Epithelial cell of proximal tubule (primary cell): ENCODE data around the gene CDC5L. TPM values are rescaled to one million over a fixed set of nuclear protein-coding genes. Genes with fewer than 3 reads are reported as not detected.

Experiments used
- DNase-seq: peaks from one replicate; pipeline ENCODE4 v3.0.0-alpha.2; 2011; ENCODE audit warnings: low read depth
- H3K4me3 ChIP-seq: 2 replicates; pipeline ENCODE4 v1.5.1; 2011; ENCODE audit warnings: low read depth, mild to moderate bottlenecking, low read length
- CTCF ChIP-seq: conservative IDR thresholded peaks from 2 replicates; pipeline ENCODE4 v1.5.1; 2012; ENCODE audit warnings: low read depth, mild to moderate bottlenecking, low read length
- total RNA-seq: library from RNA; depleted of rRNA; stranded (reverse); fragments of >200 nt; gene quantifications from 2 replicates; pipeline ENCODE4 v1.2.3, GENCODE V29; 2015

The CDC5L gene
- total RNA-seq, 1 donor from 2014 or later = 25.9 TPM

GRCh38 chr6:44431118-44431725 is 43.7 kb downstream of the CDC5L start:
- H3K4me3 ChIP-seq = no peak overlapping the region
- TF ChIP-seq CTCF = peak; percentile 79

GRCh38 chr6:44432227-44432626 is 44.7 kb downstream of the CDC5L start:
- no peak overlapping the region for H3K4me3 ChIP-seq
- no peak for DNase-seq
- TF ChIP-seq CTCF = no peak

More at GRCh38 chr6:44431118-44431725, 43.7 kb downstream of the CDC5L start:
- DNase-seq = no peak

GRCh38 chr6:44432726-44433125 is 45.2 kb downstream of the CDC5L start:
- DNase-seq = no peak
- no peak for TF ChIP-seq CTCF
- no peak overlapping the region for H3K4me3 ChIP-seq

- TF ChIP-seq CTCF = no peak
- H3K4me3 ChIP-seq = no peak overlapping the region
- DNase-seq = no peak
Observed at GRCh38 chr6:44435500-44435899, 48.0 kb downstream of the CDC5L start.

GRCh38 chr6:44438827-44439226 is 51.3 kb downstream of the CDC5L start:
- TF ChIP-seq CTCF = no peak
- H3K4me3 ChIP-seq = no peak overlapping the region
- no peak for DNase-seq

- no peak for DNase-seq
- no peak overlapping the region for H3K4me3 ChIP-seq
- TF ChIP-seq CTCF = no peak
Observed at GRCh38 chr6:44439270-44440045, 52.0 kb downstream of the CDC5L start.
